ENCODE results near the gene TYW1.
A peak's percentile ranks its signal among the peaks of the same experiment; 100 is the strongest.
"Not testable (repeated sequence)": the region's sequence is repeated elsewhere in the genome, so short reads cannot be mapped to it uniquely, and the experiment has no call there.

The TYW1 gene, protein sequence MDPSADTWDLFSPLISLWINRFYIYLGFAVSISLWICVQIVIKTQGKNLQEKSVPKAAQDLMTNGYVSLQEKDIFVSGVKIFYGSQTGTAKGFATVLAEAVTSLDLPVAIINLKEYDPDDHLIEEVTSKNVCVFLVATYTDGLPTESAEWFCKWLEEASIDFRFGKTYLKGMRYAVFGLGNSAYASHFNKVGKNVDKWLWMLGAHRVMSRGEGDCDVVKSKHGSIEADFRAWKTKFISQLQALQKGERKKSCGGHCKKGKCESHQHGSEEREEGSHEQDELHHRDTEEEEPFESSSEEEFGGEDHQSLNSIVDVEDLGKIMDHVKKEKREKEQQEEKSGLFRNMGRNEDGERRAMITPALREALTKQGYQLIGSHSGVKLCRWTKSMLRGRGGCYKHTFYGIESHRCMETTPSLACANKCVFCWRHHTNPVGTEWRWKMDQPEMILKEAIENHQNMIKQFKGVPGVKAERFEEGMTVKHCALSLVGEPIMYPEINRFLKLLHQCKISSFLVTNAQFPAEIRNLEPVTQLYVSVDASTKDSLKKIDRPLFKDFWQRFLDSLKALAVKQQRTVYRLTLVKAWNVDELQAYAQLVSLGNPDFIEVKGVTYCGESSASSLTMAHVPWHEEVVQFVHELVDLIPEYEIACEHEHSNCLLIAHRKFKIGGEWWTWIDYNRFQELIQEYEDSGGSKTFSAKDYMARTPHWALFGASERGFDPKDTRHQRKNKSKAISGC

DNA sequence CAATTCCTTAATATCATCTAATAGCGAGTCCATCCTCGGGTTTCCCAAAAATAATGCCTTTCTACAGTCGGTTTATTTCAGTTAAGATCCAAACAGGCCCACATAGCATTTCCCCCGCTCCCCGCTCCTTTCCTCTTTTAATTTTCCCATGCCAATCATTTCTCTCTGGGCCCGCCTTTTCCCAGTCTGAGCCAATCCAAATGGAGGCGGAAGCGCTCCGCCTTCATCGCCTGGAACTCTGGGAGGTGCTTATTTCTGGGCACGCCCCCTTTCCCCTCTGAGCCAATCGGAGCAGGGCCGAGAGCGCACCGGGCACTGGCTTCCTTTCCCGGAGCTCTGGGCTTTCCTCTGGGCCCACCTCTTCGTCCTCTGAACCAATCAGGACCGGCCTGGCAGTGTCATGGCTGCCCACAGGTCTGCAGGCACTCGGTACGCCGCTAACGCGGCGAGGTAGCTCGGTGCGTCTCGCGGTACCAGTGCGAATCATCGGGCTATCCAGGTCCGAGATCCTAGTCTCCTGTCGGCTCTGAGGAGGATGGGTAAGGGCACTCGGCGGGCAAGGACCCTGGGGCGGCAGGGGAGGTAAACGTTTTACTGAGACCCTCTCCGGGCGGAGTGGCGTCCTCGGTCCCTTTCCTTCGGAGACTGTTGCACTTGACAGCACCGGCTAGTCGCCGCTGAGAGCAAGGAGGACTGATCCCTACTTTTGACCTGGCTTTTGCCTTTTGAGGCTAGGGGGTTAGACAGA is at the start of gene TYW1:
Gene TYW1 (plus strand): TSS at position 390 of the 748 bp plus-strand sequence. CDS start 146 bp downstream, at position 536.
- H3K27ac Mint-ChIP-seq: peak within 1 kb of the TSS; percentile 90 to 100 (median 97)
- not testable (repeated sequence) for H3K27me3 Mint-ChIP-seq (ENCODE audit: low read depth); H3K4me1 Mint-ChIP-seq; H3K9me3 Mint-ChIP-seq
- H3K36me3 Mint-ChIP-seq (ENCODE audit: low read depth): peaks cover 16% of the 10 kb centered on the region
- H3K4me3 Mint-ChIP-seq: peak within 1 kb of the TSS; percentile 91 to 98 (median 98)

DNA sequence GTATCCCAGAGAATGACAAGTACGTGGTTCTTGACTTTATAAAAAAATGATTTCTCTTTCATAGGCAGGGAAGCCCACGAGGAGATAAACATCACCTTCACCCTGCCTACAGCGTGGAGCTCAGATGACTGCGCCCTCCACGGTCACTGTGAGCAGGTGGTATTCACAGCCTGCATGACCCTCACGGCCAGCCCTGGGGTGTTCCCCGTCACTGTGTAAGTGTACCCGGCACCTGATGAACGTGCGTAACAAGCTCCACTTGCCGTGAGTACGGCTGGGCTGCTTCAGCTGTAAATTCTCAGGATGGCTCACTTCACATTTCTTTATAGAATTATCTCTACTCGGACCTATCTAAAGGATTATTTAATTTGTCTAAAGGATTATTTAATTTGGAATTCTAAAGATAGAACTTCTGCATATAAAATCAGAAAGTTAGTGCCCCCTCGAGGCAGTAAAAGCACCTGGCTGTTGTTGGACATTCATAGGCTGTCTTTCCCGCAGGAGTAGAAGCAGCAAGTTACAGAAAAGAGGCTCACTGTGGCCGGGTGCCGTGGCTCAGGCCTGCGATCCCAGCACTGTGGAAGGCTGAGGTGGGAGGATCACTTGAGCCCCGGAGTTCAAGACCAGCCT is 48.0 kb upstream of the TYW1 start:
- Mint-ChIP-seq H3K27me3 (ENCODE audit: low read depth) (no peaks in the 10 kb centered on the region), H3K36me3 (ENCODE audit: low read depth) (peaks cover 58% of the 10 kb centered on the region), H3K4me3 (no peak overlapping the region), H3K9me3 (no peaks in the 10 kb centered on the region), H3K4me1 (no peaks in the 10 kb centered on the region), H3K27ac (no peak overlapping the region)
- TF ChIP-seq, protein P1, sequence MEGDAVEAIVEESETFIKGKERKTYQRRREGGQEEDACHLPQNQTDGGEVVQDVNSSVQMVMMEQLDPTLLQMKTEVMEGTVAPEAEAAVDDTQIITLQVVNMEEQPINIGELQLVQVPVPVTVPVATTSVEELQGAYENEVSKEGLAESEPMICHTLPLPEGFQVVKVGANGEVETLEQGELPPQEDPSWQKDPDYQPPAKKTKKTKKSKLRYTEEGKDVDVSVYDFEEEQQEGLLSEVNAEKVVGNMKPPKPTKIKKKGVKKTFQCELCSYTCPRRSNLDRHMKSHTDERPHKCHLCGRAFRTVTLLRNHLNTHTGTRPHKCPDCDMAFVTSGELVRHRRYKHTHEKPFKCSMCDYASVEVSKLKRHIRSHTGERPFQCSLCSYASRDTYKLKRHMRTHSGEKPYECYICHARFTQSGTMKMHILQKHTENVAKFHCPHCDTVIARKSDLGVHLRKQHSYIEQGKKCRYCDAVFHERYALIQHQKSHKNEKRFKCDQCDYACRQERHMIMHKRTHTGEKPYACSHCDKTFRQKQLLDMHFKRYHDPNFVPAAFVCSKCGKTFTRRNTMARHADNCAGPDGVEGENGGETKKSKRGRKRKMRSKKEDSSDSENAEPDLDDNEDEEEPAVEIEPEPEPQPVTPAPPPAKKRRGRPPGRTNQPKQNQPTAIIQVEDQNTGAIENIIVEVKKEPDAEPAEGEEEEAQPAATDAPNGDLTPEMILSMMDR (IDR thresholded peaks at IDR 0.05; ENCODE audit: unreplicated experiment in 3 of 3): no peak

DNA sequence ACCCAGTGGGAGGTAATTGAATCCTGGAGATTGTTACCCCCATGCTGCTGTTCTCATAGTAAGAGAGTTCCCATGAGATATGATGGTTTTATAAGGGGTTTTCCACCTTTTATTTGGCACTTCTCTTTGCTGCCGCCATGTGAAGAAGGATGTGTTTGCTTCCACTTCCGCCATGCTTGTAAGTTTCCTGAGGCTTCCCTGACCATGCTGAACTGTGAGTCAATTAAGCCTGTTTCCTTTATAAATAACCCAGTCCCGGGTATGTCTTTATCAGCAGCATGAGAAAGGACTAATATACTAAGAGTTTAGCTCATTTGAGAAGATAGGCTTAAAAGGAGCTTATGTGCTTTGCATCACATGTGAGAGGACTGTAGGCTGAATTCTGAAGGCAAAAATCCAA is 46.3 kb upstream of the TYW1 start:
- TF ChIP-seq, protein P1 (IDR thresholded peaks at IDR 0.05; ENCODE audit: unreplicated experiment in 3 of 3): no peak

DNA sequence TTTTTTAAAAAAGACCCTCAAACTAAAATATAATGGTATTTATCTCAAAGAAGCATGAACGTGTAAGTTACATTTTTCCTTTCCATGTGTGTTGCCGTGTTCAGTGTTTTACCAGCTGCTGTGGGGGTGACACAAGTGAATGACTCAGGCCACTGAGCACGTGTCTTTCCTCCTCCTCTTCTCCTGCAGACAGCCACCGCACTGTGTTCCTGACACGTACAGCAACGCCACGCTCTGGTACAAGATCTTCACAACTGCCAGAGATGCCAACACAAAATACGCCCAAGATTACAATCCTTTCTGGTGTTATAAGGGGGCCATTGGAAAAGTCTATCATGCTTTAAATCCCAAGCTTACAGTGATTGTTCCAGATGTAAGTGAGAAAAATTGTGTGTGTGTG is 45.9 kb upstream of the TYW1 start:
- H3K27me3 Mint-ChIP-seq (ENCODE audit: low read depth): no peaks in the 10 kb centered on the region
- no peaks in the 10 kb centered on the region for H3K4me1 Mint-ChIP-seq
- H3K27ac Mint-ChIP-seq: no peak overlapping the region
- no peaks in the 10 kb centered on the region for H3K9me3 Mint-ChIP-seq
- H3K36me3 Mint-ChIP-seq (ENCODE audit: low read depth): peaks cover 52% of the 10 kb centered on the region
- H3K4me3 Mint-ChIP-seq: no peak overlapping the region
- TF ChIP-seq, protein P1 (IDR thresholded peaks at IDR 0.05; ENCODE audit: unreplicated experiment in 3 of 3): no peak

More for the DNA sequence above, 46.3 kb upstream of the TYW1 start:
- no peak overlapping the region for H3K4me3 Mint-ChIP-seq
- H3K4me1 Mint-ChIP-seq: no peaks in the 10 kb centered on the region
- no peak overlapping the region for H3K27ac Mint-ChIP-seq
- no peaks in the 10 kb centered on the region for H3K27me3 Mint-ChIP-seq (ENCODE audit: low read depth)
- H3K9me3 Mint-ChIP-seq: no peaks in the 10 kb centered on the region
- H3K36me3 Mint-ChIP-seq (ENCODE audit: low read depth): peaks cover 53% of the 10 kb centered on the region

DNA sequence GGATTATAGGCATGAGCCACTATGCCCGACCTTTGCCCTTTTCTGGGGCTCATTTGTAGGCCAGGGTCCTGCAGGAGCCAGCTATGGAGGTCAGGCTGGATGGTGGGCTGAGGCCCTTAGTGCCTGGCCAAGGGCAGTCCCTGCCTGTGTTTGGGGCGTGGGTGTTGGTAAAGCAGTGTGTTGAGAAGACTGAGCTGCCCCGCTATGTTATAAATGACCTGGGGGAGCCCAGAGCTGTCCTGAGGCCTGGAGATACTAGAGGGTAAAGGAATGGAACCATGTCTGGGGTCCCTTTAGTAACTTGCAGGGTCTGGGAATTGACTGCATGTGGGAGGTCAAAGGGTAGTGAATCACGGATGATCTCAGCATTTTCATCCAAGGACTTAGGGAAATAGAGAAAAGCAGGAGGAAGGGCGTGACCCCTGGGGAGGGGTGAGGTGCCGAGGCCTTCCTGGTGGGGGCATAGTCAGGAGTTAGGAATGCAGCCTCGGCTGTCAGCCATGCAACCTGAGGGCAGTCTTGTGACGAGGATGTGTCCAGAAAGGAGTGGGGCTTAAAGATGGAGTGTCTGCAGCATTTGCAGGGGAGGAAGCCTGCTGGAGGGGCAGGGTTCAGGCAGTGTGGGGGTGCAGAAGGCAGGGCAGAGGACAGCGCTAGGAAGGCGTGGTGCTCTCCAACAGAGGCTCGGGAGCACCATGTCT is 44.1 kb upstream of the TYW1 start:
- Mint-ChIP-seq H3K9me3 (no peaks in the 10 kb centered on the region), H3K4me1 (no peaks in the 10 kb centered on the region), H3K36me3 (ENCODE audit: low read depth) (peaks cover 62% of the 10 kb centered on the region), H3K4me3 (no peak overlapping the region), H3K27me3 (ENCODE audit: low read depth) (no peaks in the 10 kb centered on the region), H3K27ac (no peak overlapping the region)
- TF ChIP-seq, protein P1 (IDR thresholded peaks at IDR 0.05; ENCODE audit: unreplicated experiment in 3 of 3): no peak
